HepG2 (cell line): Measurements from ENCODE around the gene STAB2. TPM values are rescaled to one million over a fixed set of nuclear protein-coding genes. Genes with fewer than 3 reads are reported as not detected.

Source experiments
- ATAC-seq: fragments of 200-7000 bp; cut with Tn5 transposase; 3 replicates; pipeline ENCODE4 v1.9.1; 2020; ENCODE audit warnings: mild to moderate bottlenecking, moderate library complexity
- BruUV-seq: library from RNA; stranded (reverse); fragments of 400-500 nt; replicated peaks from 2 replicates; lab custom pipeline; 2021; lab: Mats Ljungman, UMichigan
- CTCF ChIA-PET: fragments of 300-600 bp; formaldehyde crosslinking; extraction: SDS; loops from one replicate; lab custom pipeline; 2021; ENCODE audit warnings: low total read pairs, inconsistent platforms, low intra/inter-chr PET ratio; lab: Yijun Ruan, JAX
- POLR2A ChIA-PET: fragments of 350-600 bp; sonication (Branson Sonifier 250); formaldehyde crosslinking; loops from one replicate; lab custom pipeline; 2020; ENCODE audit warnings: antibody characterized with exemption, inconsistent platforms; lab: Yijun Ruan, JAX
- DNase-seq: peaks from one replicate; pipeline ENCODE4 v3.0.0-alpha.2; 2015; ENCODE audit warnings: low spot score
- FAIRE-seq: peaks from 3 replicates; lab custom pipeline; 2011; peaks lifted over from hg19 to GRCh38; lab: Jason Lieb, UNC
- H2AFZ ChIP-seq: one replicate; pipeline ENCODE4 v1.6.1; 2011; ENCODE audit warnings: low read length, inconsistent platforms
- H3K27ac ChIP-seq: fragments of 300-600 bp; 3 replicates; pipeline ENCODE4 v1.8.0; 2011; ENCODE audit warnings: mixed run types, mild to moderate bottlenecking, mixed read lengths, low read length, inconsistent platforms; ENCODE audit not compliant: insufficient read depth; ENCODE audit errors: extremely low read length
- H3K27me3 ChIP-seq, 2 experiments: fragments of 200-600 bp in 1 of 2; 2 replicates in 1 of 2; 3 replicates in 1 of 2; pipeline versions ENCODE4 v1.6.0 to v1.8.0; 2011; ENCODE audit warnings: low read length in 2 of 2, mild to moderate bottlenecking in 2 of 2, moderate library complexity in 2 of 2, inconsistent platforms in 1 of 2; ENCODE audit not compliant: insufficient read depth in 2 of 2, control insufficient read depth in 1 of 2
- H3K36me3 ChIP-seq, 2 experiments: fragments of 200-600 bp in 1 of 2; replicated peaks in 1 of 2; 2 replicates in 1 of 2; 3 replicates in 1 of 2; pipeline versions ENCODE4 v1.5.1 to v1.8.0; 2011; ENCODE audit warnings: low read length in 2 of 2, inconsistent platforms in 1 of 2; ENCODE audit not compliant: insufficient read depth in 2 of 2, control insufficient read depth in 1 of 2
- H3K4me1 ChIP-seq: 2 replicates; pipeline ENCODE4 v1.5.1; 2012; ENCODE audit warnings: low read length, inconsistent platforms; ENCODE audit not compliant: insufficient read depth
- H3K4me2 ChIP-seq: 2 replicates; pipeline ENCODE4 v1.6.0; 2011; ENCODE audit warnings: low read depth, low read length, inconsistent platforms
- H3K4me3 ChIP-seq, 3 experiments: fragments of 200-600 bp in 1 of 3; sonication (generic), shearing (Covaris generic) in 1 of 3; replicated peaks in 1 of 3; 2 replicates each; pipeline ENCODE4 v1.5.1; 2011 to 2016; ENCODE audit warnings: low read length in 3 of 3, inconsistent platforms in 2 of 3, low read depth in 2 of 3, mild to moderate bottlenecking in 2 of 3, control low read depth in 1 of 3, mixed read lengths in 1 of 3; ENCODE audit not compliant: insufficient read depth in 1 of 3
- H3K79me2 ChIP-seq: one replicate; pipeline ENCODE4 v1.6.1; 2011; ENCODE audit warnings: low read length, inconsistent platforms; ENCODE audit not compliant: insufficient read depth
- H3K9ac ChIP-seq: 2 replicates; pipeline ENCODE4 v1.6.0; 2011; ENCODE audit warnings: mild to moderate bottlenecking, low read depth, low read length, inconsistent platforms; ENCODE audit not compliant: insufficient read depth
- H3K9me3 ChIP-seq: 2 replicates; pipeline ENCODE4 v1.5.1; 2012; ENCODE audit warnings: mild to moderate bottlenecking, low read length
- H4K20me1 ChIP-seq: 2 replicates; pipeline ENCODE4 v1.6.0; 2011; ENCODE audit warnings: inconsistent platforms, mild to moderate bottlenecking, low read length, moderate library complexity; ENCODE audit not compliant: insufficient read depth
- AKNA ChIP-seq: sonication (generic); formaldehyde crosslinking; IDR thresholded peaks from 2 replicates; pipeline ENCODE4 v1.4.0; 2020; ENCODE audit warnings: missing genetic modification reagents, borderline replicate concordance
- ARHGAP35 ChIP-seq: sonication (generic); formaldehyde crosslinking; IDR thresholded peaks from 2 replicates; pipeline ENCODE4 v1.9.0; 2022; ENCODE audit warnings: mild to moderate bottlenecking, inconsistent platforms, moderate library complexity, missing genetic modification reagents, borderline replicate concordance
- CENPT ChIP-seq: sonication (generic); formaldehyde crosslinking; IDR thresholded peaks from 2 replicates; pipeline ENCODE4 v1.8.0; 2022; ENCODE audit warnings: low read depth, mild to moderate bottlenecking, moderate library complexity, missing genetic modification reagents
- HNRNPLL ChIP-seq: fragments of 200-400 bp; formaldehyde crosslinking; IDR thresholded peaks from 2 replicates; pipeline ENCODE4 v1.6.1; 2017; ENCODE audit warnings: mild to moderate bottlenecking, low read depth, low read length; ENCODE audit not compliant: poor library complexity, severe bottlenecking
- JARID2 ChIP-seq: sonication (generic); formaldehyde crosslinking; IDR thresholded peaks from 2 replicates; pipeline ENCODE4 v1.8.1; 2023; ENCODE audit warnings: missing genetic modification reagents, inconsistent platforms; ENCODE audit not compliant: insufficient replicate concordance
- KAT7 ChIP-seq: IDR thresholded peaks from 2 replicates; pipeline ENCODE4 v1.6.1; 2018; ENCODE audit warnings: borderline replicate concordance, missing compliant biosample characterization
- KLF16 ChIP-seq, 2 experiments: sonication (generic) in 1 of 2; formaldehyde crosslinking in 1 of 2; IDR thresholded peaks; 2 replicates each; pipeline versions ENCODE4 v1.6.1 to v1.8.0; 2016 to 2023; ENCODE audit warnings: missing genetic modification reagents in 2 of 2, missing compliant biosample characterization in 1 of 2
- ZBTB38 ChIP-seq: sonication (generic); formaldehyde crosslinking; IDR thresholded peaks from 2 replicates; pipeline ENCODE4 v1.5.1; 2020; ENCODE audit warnings: mild to moderate bottlenecking, missing genetic modification reagents
- ZBTB42 ChIP-seq: sonication (generic); formaldehyde crosslinking; IDR thresholded peaks from 2 replicates; pipeline ENCODE4 v1.5.0; 2020; ENCODE audit warnings: mild to moderate bottlenecking, missing genetic modification reagents
- ZFAT ChIP-seq: sonication (generic); formaldehyde crosslinking; conservative IDR thresholded peaks from 2 replicates; pipeline ENCODE4 v1.8.1; 2023; ENCODE audit warnings: missing genetic modification reagents, inconsistent platforms
- ZNF230 ChIP-seq: sonication (generic); formaldehyde crosslinking; IDR thresholded peaks from 2 replicates; pipeline ENCODE4 v1.4.0; 2020; ENCODE audit warnings: mild to moderate bottlenecking, missing genetic modification reagents
- ZNF274 ChIP-seq: sonication (generic); formaldehyde crosslinking; IDR thresholded peaks from 2 replicates; pipeline ENCODE4 v1.5.1; 2020; ENCODE audit warnings: mild to moderate bottlenecking, missing genetic modification reagents
- ZNF414 ChIP-seq: sonication (generic); formaldehyde crosslinking; IDR thresholded peaks from 2 replicates; pipeline ENCODE4 v1.5.0; 2020; ENCODE audit warnings: missing genetic modification reagents
- ZNF468 ChIP-seq: sonication (generic); formaldehyde crosslinking; IDR thresholded peaks from 2 replicates; pipeline ENCODE4 v1.8.0; 2022; ENCODE audit warnings: mild to moderate bottlenecking, moderate library complexity, missing genetic modification reagents
- ZNF558 ChIP-seq: sonication (generic); formaldehyde crosslinking; IDR thresholded peaks from 2 replicates; pipeline ENCODE4 v1.9.0; 2022; ENCODE audit warnings: mild to moderate bottlenecking, missing genetic modification reagents, borderline replicate concordance
- WGBS: methylation state at CpG from one replicate; pipeline ENCODE4 v1.1.6; 2017; ENCODE audit warnings: low lambda C conversion rate; 5-methylcytosine and 5-hydroxymethylcytosine counted together
- in situ Hi-C: cut with HindIII; loops from 2 replicates; pipeline ENCODE4 v1.10.0; 2017; ENCODE audit warnings: low pct_unique_long_range_greater_than_20kb; ENCODE audit not compliant: extremely low pct_ligation_motif_present
- intact Hi-C: fragments of 100-400 bp; cut with micrococcal nuclease; formaldehyde crosslinking; loops from one replicate; pipeline ENCODE4 v1.10.0; 2022; ENCODE audit not compliant: unreplicated experiment
- polyA plus RNA-seq, 8 experiments: library from polyadenylated mRNA; depleted of rRNA in 3 of 8; stranded (reverse) in 7 of 8; unstranded in 1 of 8; fragments of >200 nt; fragmentation: Illumina TruSeq in 4 of 8; extraction: Trizol in 4 of 8; gene quantifications; 2 replicates each; pipeline versions ENCODE4 v1.2.1 to v1.2.3, GENCODE V29; 2011 to 2016; ENCODE audit warnings: low read depth in 4 of 8, missing spikeins in 1 of 8, mixed read lengths in 1 of 8; ENCODE audit not compliant: insufficient read depth in 1 of 8
- total RNA-seq, 5 experiments: library from RNA; depleted of rRNA; stranded (reverse); fragments of >200 nt; fragmentation: Illumina TruSeq; extraction: Trizol; gene quantifications; 2 replicates each; pipeline ENCODE4 v1.2.3, GENCODE V29; 2016; ENCODE audit warnings: low read depth in 1 of 5

STAB2 gene
- total and polyA plus RNA-seq, 2 of the 13 experiments (the other 11 are each of a cell fraction or from before 2014, with no cell fraction given), result not detected

DNA sequence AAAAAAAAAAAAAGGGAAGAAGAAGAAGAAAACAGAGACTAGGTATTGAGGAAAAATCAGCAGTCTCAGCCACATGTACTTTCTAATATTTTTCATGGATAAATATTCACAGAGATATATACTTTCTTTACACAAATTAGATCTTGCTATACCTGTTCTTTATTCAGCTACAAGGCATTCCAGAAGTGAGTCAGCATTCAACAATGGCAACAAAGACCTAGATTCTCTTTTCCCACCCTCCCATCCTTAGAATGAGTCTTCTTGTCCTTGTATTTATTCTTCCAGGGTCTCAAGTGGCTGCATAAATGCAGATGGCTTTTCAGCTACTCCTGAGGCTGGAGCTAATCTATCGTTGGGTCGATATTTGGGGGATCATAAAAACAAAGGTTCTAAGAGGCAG, 160.9 kb downstream of the STAB2 start:
- DNase-seq (no peak), ATAC-seq (no peak), FAIRE-seq (no peak)
- no peaks in the 10 kb centered on the region for H3K36me3 ChIP-seq
- no peak overlapping the region for H3K27ac ChIP-seq
- H3K9me3 ChIP-seq, result no peaks in the 10 kb centered on the region
- no TSS peak for BruUV-seq
- ChIA-PET POLR2A (no interaction called here), CTCF (no interaction called here)
- H3K27me3 ChIP-seq, result no peaks in the 10 kb centered on the region
- no peak overlapping the region for H3K4me3 ChIP-seq
- TF ChIP-seq JARID2 (CRISPR knock-in tag) (no peak), ZNF414 (CRISPR knock-in tag) (no peak), ZFAT (CRISPR knock-in tag) (no peak), ZBTB42 (CRISPR knock-in tag) (no peak), CENPT (CRISPR knock-in tag) (no peak), KAT7 (CRISPR knock-in tag) (no peak), HNRNPLL (no peak), ZNF230 (CRISPR knock-in tag) (no peak)
- H4K20me1 ChIP-seq, result no peaks in the 10 kb centered on the region
- no peak overlapping the region for H2AFZ ChIP-seq
- H3K4me2 ChIP-seq, result no peak overlapping the region
- H3K9ac ChIP-seq, result no peak overlapping the region
- intact Hi-C loops (no loop called here), in situ Hi-C loops (no loop called here)
- WGBS, result 0% methylated on average over 2 of the region's 2 CpGs
- H3K4me1 ChIP-seq, result no peaks in the 10 kb centered on the region
- H3K79me2 ChIP-seq, result no peaks in the 10 kb centered on the region

- no peaks in the 10 kb centered on the region for H3K9me3 ChIP-seq
- in situ Hi-C loops, result no loop called here
- POLR2A ChIA-PET, result no interaction called here
- 82% methylated on average over 11 of the region's 12 CpGs for WGBS
- no peak overlapping the region for H3K4me3 ChIP-seq
- no peak overlapping the region for H3K9ac ChIP-seq
- H3K27ac ChIP-seq, result no peak overlapping the region
- H2AFZ ChIP-seq, result no peak overlapping the region
- no peaks in the 10 kb centered on the region for H3K79me2 ChIP-seq
- ATAC-seq, result no peak
- H3K27me3 ChIP-seq, result no peaks in the 10 kb centered on the region
- no peaks in the 10 kb centered on the region for H3K36me3 ChIP-seq
- intact Hi-C loops, result no loop called here
- CTCF ChIA-PET, result no interaction called here
- H3K4me1 ChIP-seq, result no peaks in the 10 kb centered on the region
- H3K4me2 ChIP-seq, result no peak overlapping the region
- no peaks in the 10 kb centered on the region for H4K20me1 ChIP-seq
- FAIRE-seq, result no peak
- no peak for DNase-seq
- no TSS peak for BruUV-seq
- TF ChIP-seq ZNF558 (CRISPR knock-in tag) (no peak), ZNF468 (no peak), ZNF274 (CRISPR knock-in tag) (no peak), ARHGAP35 (CRISPR knock-in tag) (no peak), KLF16 (CRISPR knock-in tag; IDR thresholded peaks at IDR 0.05) (no peak), ZBTB38 (CRISPR knock-in tag) (no peak), AKNA (CRISPR knock-in tag) (no peak)
These were observed 161.8 kb downstream of the STAB2 start for GRCh38 chr12:103748875-103749274.
